ENCODE data around the gene STK32A. TPM values are rescaled to one million over a fixed set of nuclear protein-coding genes. Genes with fewer than 3 reads are reported as not detected.

Gene STK32A
- total RNA-seq, 2 donors from 2014 or later, result 6.6 to 9.1 TPM

DNA sequence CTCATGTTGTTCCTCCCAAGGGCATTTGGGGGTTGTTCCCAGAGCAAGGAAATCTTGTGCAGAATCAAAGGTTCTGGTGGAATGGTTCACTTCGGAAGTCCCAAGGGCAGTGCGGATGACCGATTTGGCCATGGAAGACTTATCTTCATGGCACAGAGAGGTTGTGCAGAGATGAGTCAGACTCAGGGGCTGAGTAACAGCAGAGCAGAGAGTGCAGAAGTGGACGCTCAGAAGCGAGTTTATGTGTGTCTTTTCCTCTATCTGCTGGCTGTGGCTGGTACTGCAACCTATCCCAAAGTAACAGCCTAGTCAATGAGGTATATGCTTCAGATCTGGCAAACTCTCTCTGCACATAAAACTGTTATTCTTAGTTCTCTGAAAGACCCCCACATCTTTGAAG is 157.0 kb downstream of the STK32A start:
- H3K27me3 ChIP-seq, result no peaks in the 10 kb centered on the region
- intact Hi-C loops (cut with DNase I), result loop anchor here (10.0 kb wide), 1 partner anchor 167 kb away; no protein-coding TSS in a partner anchor
- peak; percentile 48 to 58 (median 53) for DNase-seq
- peak in 6 of 7 experiments; percentile 14 to 57 (median 53) for TF ChIP-seq CTCF (IDR thresholded peaks at IDR 0.05)
- TF ChIP-seq POLR2A (IDR thresholded peaks at IDR 0.05), result no peak
- H3K36me3 ChIP-seq (replicated peaks in 1 of 2; ENCODE audit: insufficient read depth in 1 of 2, low read depth in 2 of 2), result no peaks in the 10 kb centered on the region
- 35 to 41% methylated on average over 5 of the region's 5 CpGs for WGBS, 2 donors
- peak; percentile 83 for ATAC-seq
- no peaks in the 10 kb centered on the region for H3K4me1 ChIP-seq
- no peaks in the 10 kb centered on the region for H3K9me3 ChIP-seq
- no peak overlapping the region for H3K4me3 ChIP-seq
- H3K27ac ChIP-seq, result no peak overlapping the region

DNA sequence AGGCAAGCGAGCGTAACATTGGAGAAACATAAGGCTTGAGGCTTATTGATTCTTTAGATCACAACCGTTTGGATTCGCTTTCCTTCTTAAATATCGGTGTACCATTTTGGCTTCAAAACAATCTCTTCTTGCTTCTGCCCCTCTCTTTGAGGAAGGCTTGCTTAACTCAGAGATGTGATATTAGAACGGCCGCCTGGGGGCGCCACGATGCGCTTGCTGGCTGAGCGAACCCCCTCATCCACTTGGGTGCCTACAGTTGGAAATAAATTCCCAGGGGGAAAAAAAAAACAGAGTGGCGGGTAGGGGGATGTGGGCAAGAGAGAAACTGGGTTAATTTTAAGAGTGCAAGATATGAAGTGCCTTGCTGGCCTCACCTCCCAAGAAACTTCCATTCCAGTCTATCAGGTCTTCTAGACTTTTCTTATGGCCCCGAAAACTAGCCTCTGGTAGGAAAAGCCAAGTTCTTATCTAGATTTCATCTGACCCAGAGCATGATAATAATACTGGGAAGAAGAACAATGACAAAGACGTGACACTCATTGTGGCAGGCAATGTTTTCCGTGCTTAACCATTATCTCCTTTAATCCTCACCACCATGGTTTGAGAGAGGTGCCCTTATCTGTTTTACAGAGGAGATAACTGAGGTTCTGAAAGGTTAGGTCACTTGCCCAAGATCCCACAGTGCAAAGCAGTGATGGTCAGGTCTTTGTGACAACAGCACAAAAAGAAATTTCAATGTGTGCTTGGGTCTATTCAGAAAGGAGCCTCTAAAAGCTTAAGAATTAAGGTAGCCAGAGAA is 159.2 kb downstream of the STK32A start:
- Histone ChIP-seq H3K9me3 (no peaks in the 10 kb centered on the region), H3K27ac (no peak overlapping the region), H3K27me3 (no peaks in the 10 kb centered on the region), H3K4me1 (no peaks in the 10 kb centered on the region), H3K4me3 (no peak overlapping the region), H3K36me3 (replicated peaks in 1 of 2; ENCODE audit: insufficient read depth in 1 of 2, low read depth in 2 of 2) (no peaks in the 10 kb centered on the region)
- intact Hi-C loops (cut with DNase I), result loop anchor here (10.0 kb wide), 1 partner anchor 169 kb away; no protein-coding TSS in a partner anchor
- TF ChIP-seq POLR2A (IDR thresholded peaks at IDR 0.05) (no peak), CTCF (IDR thresholded peaks at IDR 0.05) (no peak)
- DNase-seq (peak in 1 of 4 donors; percentile 18), ATAC-seq (no peak)
- 55 to 63% methylated on average over 15 of the region's 15 CpGs for WGBS, 2 donors

DNA sequence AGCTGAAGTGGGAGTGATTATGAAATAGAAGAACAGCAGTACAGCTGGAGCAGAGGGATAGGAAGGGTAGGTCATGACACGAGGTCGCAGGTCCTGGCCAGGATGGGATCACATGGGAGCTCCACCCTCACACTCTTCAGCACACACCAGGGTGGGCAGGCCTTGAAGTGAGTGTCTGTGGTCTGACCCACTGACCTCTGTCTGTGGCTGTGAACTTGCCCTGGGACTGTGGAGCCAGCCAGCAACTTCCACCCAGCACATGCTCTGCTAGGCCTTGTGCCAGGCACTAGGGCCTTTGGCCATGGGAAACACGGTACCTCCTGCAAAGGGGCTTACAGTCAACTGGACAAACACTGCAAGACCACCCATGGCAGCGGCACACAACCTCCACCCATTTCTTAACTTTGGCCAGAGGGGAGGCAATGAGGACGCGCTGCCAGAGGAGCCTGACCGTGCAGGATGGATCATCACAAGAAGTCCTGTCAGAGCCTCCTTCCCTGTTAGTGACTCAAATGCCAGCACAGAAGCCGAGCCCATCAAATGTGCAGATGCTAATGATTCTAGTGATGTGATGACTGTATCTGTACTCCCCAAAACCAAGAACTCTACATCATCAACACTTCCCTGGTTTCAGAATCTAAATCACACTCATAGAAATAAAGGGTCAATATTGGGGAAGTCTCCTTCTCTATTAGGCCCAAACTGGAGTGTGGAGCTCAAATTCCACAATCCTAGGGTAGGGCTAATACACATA is 161.4 kb downstream of the STK32A start:
- WGBS, 2 donors, result 72 to 83% methylated on average over 7 to 8 of the region's 8 CpGs
- Histone ChIP-seq H3K27ac (no peak overlapping the region), H3K36me3 (replicated peaks in 1 of 2; ENCODE audit: insufficient read depth in 1 of 2, low read depth in 2 of 2) (no peaks in the 10 kb centered on the region), H3K4me3 (no peak overlapping the region), H3K27me3 (no peaks in the 10 kb centered on the region), H3K4me1 (no peaks in the 10 kb centered on the region), H3K9me3 (no peaks in the 10 kb centered on the region)
- TF ChIP-seq POLR2A (IDR thresholded peaks at IDR 0.05), result no peak
- no peak for TF ChIP-seq CTCF (IDR thresholded peaks at IDR 0.05)
- DNase-seq (peak in 3 of 4 donors; percentile 18 to 38 (median 24)), ATAC-seq (peak; percentile 38)
- intact Hi-C loops (cut with DNase I), result loop anchor here (10.0 kb wide), 1 partner anchor 171 kb away; no protein-coding TSS in a partner anchor

GRCh38 chr5:147397616-147398015 is 162.8 kb downstream of the STK32A start:
- TF ChIP-seq CTCF (IDR thresholded peaks at IDR 0.05) (no peak), POLR2A (IDR thresholded peaks at IDR 0.05) (no peak)
- Histone ChIP-seq H3K36me3 (replicated peaks in 1 of 2; ENCODE audit: insufficient read depth in 1 of 2, low read depth in 2 of 2) (no peaks in the 10 kb centered on the region), H3K9me3 (no peaks in the 10 kb centered on the region), H3K4me3 (no peak overlapping the region), H3K27ac (no peak overlapping the region), H3K27me3 (no peaks in the 10 kb centered on the region), H3K4me1 (no peaks in the 10 kb centered on the region)
- no peak for ATAC-seq
- no peak for DNase-seq
- 72 to 78% methylated on average over 11 of the region's 11 CpGs for WGBS, 2 donors
- intact Hi-C loops (cut with DNase I), result loop anchor here (10.0 kb wide), 1 partner anchor 173 kb away; no protein-coding TSS in a partner anchor
